ENCODE data around the gene SLC4A1AP.

Gene SLC4A1AP

GRCh38 chr2:27714053-27714452 lies 50.4 kb downstream of the SLC4A1AP start:
- H3K27ac ChIP-seq: peak overlapping the region in 1 of 21 experiments; percentile 72
- H3K4me3 ChIP-seq: no peak overlapping the region

DNA sequence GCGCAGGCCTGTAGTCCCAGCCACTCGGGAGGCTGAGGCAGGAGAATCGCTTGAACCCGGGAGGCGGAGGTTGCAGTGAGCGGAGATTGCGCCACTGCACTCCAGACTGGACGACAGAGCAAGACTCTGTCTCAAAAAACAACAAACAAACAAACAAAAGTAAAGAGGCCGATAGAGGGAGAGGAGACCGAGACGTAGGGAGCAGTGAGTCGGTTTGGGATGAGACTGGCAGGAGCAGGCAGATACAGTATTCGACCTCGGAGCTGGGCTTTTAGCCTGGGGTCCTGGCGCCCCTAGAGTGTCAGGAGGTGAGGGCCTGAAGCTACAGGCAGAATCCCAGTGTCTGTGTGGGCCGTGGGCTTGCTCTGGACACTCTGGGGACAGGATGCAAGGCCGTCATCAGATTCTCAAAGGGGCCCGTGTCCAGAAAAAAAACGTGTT lies 51.2 kb downstream of the SLC4A1AP start:
- peak overlapping the region in 16 of 21 experiments; percentile 8 to 81 (median 52) for H3K27ac ChIP-seq

GRCh38 chr2:27715318-27716210 lies 51.9 kb downstream of the SLC4A1AP start:
- Histone ChIP-seq H3K4me3 (peak overlapping the region; percentile 21 to 41 (median 30)), H3K27ac (peak overlapping the region in 17 of 21 experiments; percentile 2 to 81 (median 50))

More for the DNA sequence above, 51.2 kb downstream of the SLC4A1AP start:
- peak overlapping the region; percentile 0 to 41 (median 30) for H3K4me3 ChIP-seq

DNA sequence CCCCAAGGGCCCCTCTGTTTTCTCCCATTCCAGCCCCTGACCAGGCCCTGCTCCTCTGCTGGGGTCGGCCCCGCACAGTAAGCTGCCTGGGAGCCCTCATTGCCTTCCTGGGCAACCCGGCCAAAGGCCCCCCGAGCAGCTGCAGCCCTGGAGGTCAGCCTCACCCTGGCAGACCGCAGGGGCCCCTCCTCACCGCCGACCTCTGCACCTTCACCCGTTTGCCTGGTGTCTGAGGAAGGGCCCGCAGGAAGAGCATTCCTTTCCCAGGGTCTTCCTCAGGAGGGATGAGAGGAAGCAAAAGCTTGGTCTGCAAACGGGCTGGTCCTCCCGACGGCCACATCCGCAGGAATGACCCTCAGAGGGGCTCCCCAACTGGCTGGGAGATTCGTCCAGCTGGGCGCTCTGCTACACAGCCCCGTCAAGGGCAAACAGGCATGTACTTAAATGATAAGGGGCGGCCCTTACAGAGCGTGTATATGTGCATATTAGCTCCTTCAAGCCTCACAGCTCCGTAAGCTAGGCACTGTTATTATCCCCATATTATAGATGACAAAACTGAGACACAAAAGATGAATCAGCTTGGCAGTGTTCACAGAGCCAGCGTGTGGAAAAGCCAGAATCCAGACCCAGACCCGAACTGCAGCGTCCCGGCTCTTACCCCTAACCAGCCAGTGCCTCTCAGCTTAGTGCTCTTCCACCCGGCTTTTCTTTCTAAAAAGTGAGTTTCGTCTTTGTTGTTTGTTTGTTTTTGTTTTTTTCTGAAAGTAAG lies 52.8 kb downstream of the SLC4A1AP start:
- H3K27ac ChIP-seq: peak overlapping the region in 8 of 21 experiments; percentile 18 to 81 (median 42)

DNA sequence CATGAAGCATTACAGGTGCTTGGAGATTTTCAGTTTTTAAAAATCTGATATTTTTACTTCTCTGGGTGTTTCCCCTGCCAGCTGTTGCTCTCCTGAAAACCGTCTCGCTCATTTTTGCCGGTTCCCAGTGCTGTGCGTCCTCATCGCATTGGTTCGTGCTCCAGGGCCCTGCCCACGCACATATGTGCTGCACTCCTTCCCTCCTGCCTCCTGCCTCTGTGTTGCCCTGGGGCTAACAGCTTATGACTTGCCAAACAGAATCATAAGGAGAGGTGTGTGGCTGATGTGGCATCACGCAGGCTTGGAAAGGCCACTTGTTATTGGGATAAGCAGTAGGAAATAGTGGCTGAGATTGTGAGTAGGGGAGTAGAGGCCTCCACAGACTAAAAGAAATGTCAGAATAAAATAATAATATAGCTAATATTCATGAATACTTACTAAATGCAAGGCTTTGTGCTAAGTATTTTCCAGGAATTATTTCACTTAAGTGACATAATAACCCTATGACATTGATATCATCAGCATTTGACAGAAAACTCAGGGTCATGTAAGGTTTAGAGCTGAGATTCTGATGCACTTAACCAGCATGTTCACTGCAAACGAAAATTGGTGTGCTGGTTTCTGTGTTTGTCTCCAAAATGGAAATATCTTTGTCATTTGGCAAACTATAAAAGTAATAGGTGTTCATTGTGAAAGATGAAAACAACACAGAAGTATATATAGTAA lies 53.5 kb downstream of the SLC4A1AP start:
- Histone ChIP-seq H3K27ac (peak overlapping the region in 3 of 21 experiments; percentile 18 to 81 (median 73)), H3K4me3 (no peak overlapping the region)

More for the DNA sequence above, 52.8 kb downstream of the SLC4A1AP start:
- no peak overlapping the region for H3K4me3 ChIP-seq

DNA sequence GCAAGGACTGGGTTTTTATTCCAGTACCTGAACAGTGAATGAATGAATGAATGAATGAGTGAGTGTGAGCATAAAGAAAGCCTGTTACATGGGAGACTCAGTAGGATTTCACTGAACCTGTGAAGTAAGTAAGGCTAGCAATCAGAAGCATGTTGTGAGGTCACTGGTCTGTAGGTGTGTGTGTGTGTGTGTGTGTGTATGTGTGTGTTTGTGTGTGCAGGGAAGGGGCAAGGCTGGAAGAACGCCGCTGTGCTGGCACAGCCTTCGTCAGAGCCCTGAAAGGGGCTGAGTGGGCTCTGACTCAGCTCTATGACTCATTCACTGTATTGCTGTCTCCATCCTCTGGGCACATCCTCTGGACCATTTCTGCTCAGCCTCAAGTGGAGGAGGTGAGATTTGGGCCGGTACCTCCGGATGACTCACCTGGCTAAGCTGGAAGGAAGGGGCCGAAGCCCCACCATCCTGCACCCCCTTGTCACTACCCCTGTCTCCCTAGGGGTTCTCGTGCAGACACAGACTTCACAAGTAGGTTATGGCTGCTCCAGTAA lies 56.4 kb downstream of the SLC4A1AP start:
- no peak overlapping the region for H3K4me3 ChIP-seq
- H3K27ac ChIP-seq: peak overlapping the region in 1 of 21 experiments; percentile 30

DNA sequence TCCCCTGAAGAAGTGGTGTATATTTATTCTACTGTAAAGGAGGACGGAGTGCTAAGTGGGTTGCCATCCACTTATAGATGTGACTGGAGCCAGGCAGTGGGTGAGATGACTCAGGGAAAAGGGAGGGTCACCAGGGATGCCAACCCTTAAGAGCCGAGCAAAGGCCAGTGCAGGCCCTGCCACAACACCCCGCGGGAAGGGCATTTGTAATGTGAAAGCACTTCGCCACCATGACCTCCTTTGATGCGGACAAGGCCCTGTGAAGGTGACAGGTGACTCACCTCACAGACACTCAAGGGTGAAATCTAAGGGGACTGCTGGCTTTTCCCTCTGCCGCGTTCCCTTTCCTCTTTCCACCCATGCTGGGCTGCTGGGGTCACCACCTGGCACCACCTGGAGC lies 57.6 kb downstream of the SLC4A1AP start:
- Histone ChIP-seq H3K27ac (peak overlapping the region in 1 of 21 experiments; percentile 55), H3K4me3 (no peak overlapping the region)

DNA sequence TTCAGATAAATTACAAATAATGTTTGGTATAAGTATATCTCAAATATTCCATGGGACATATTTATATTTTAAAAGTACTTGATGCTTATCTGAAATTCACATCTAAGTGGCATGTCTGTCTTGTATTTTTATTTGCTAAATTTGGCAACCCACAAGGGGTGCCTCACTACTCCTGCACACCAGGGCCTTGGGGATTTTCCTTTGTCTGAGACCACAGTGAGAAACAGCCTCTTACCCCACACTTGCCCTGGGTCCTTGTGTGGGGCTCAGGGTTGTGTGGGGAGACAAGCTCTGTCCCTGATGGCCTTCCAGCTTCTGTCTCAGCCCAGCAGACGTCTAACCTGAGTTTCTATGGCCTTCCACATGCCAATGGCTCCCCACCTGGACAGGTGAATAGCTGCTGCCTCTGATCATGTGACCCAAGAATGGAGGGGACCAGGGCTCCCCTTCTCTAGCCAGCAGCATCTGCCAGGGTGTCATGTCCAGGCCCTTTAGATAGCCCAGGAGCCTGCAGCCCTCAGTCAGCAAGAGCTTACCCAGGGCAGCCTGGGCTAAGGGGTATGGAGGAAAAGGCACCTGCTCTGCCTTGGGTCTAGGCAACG lies 58.3 kb downstream of the SLC4A1AP start:
- Histone ChIP-seq H3K27ac (no peak overlapping the region), H3K4me3 (no peak overlapping the region)

DNA sequence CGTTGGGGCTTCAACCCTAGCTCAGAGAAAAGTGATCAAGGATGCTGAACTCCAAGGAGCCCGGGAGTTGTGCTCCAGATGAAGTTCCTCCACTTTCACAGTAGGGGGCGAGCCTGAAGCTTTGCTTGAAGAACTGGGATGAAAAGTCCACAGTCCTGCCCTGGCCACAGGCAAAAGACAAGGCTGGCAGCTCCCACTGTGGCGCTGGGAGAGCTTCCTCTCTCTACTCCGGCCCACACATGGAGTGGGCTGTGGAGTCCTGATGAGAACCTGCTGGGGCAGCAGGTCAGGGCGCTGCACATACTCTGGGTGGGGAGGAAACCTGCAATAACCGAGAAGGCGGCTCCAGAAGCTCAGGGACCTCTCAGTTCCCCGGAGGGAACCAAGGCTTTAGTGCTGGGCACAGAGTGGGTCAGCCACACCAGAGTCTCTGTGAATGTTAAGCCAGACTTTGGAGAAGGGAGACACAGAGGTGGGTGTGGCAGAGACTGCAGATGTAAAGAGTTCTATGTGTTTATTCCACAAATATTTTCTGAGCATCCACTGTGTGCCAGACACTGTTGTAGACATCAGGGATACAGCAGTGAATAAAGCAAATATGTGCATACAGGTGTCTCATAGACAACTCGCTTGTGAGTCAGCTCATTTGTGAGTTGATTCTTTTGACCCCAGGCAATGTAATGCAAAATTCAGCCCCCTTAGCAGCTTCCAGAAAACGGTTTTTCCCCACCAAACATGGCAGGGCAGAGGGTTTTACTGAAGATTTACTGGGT lies 59.9 kb downstream of the SLC4A1AP start:
- no peak overlapping the region for H3K4me3 ChIP-seq
- H3K27ac ChIP-seq: peak overlapping the region in 14 of 21 experiments; percentile 35 to 84 (median 68)

DNA sequence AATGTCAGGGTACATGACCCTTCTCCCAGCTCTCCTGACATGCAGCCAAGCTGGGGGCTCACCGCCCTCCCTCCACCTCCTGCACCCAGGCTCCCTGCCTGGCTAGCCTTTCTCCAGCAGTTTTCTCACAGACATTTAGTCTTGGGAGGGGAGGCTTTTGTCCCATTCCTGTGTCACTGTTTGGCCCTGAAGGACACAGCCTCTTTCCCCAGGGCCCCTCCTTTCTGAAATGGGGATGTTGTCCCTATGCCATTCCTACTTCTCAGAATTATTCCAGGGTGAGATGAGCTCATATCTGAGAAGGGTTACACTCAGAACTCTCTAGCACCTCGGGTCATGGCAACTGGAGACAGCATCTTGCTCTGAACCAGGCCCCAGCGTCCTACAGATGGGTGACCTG lies 60.5 kb downstream of the SLC4A1AP start:
- Histone ChIP-seq H3K4me3 (no peak overlapping the region), H3K27ac (peak overlapping the region in 15 of 21 experiments; percentile 31 to 84 (median 67))

- peak overlapping the region in 16 of 21 experiments; percentile 3 to 84 (median 68) for H3K27ac ChIP-seq
- no peak overlapping the region for H3K4me3 ChIP-seq
Measured at GRCh38 chr2:27724905-27725701, 61.4 kb downstream of the SLC4A1AP start.

GRCh38 chr2:27727257-27727656 lies 63.6 kb downstream of the SLC4A1AP start:
- Histone ChIP-seq H3K27ac (peak overlapping the region in 1 of 21 experiments; percentile 7), H3K4me3 (no peak overlapping the region)

- peak overlapping the region in 9 of 21 experiments; percentile 12 to 60 (median 28) for H3K27ac ChIP-seq
Measured at GRCh38 chr2:27728081-27728858, 64.6 kb downstream of the SLC4A1AP start.

GRCh38 chr2:27729198-27729597 lies 65.5 kb downstream of the SLC4A1AP start:
- Histone ChIP-seq H3K4me3 (no peak overlapping the region), H3K27ac (peak overlapping the region in 5 of 21 experiments; percentile 12 to 60 (median 21))

More at GRCh38 chr2:27728081-27728858, 64.6 kb downstream of the SLC4A1AP start:
- H3K4me3 ChIP-seq: no peak overlapping the region

- Histone ChIP-seq H3K4me3 (no peak overlapping the region), H3K27ac (peak overlapping the region in 5 of 21 experiments; percentile 16 to 52 (median 33))
Measured at GRCh38 chr2:27729614-27730013, 65.9 kb downstream of the SLC4A1AP start.

- Histone ChIP-seq H3K27ac (peak overlapping the region in 8 of 21 experiments; percentile 16 to 56 (median 47)), H3K4me3 (no peak overlapping the region)
Measured at GRCh38 chr2:27730261-27730662, 66.6 kb downstream of the SLC4A1AP start.
